ENCODE data around the gene SORBS2. TPM values are rescaled to one million over a fixed set of nuclear protein-coding genes. Genes with fewer than 3 reads are reported as not detected.

The SORBS2 gene
- total and polyA plus RNA-seq, 4 donors = 11.2 to 70.4 (median 26.4) TPM

GRCh38 chr4:185743722-185744487, 68.1 kb downstream of the SORBS2 start:
- no peak overlapping the region for H3K4me3 ChIP-seq
- no peak for DNase-seq
- H3K27ac ChIP-seq (ENCODE audit: low read depth in 1 of 2, low read length in 1 of 2) = peak overlapping the region in 1 of 2 donors; percentile 3
- no peak for TF ChIP-seq CTCF (IDR thresholded peaks at IDR 0.05; ENCODE audit: control extremely low read depth, extremely low read depth)
- H3K9ac ChIP-seq (ENCODE audit: insufficient read depth in 1 of 2, low read length in 2 of 2) = no peak overlapping the region
- no peaks in the 10 kb centered on the region for H3K9me3 ChIP-seq (ENCODE audit: control insufficient read depth in 4 of 4, insufficient read depth in 3 of 4, low read length in 3 of 4)
- no peaks in the 10 kb centered on the region for H3K36me3 ChIP-seq (ENCODE audit: control insufficient read depth in 4 of 4, insufficient read depth in 4 of 4, low read length in 4 of 4)
- WGBS, 2 donors = 80 to 85% methylated on average over 2 of the region's 2 CpGs
- no peak for ATAC-seq (ENCODE audit: insufficient read depth, low FRiP score)
- H3K4me1 ChIP-seq (ENCODE audit: control insufficient read depth in 5 of 5, insufficient read depth in 5 of 5, low read length in 5 of 5) = peaks cover 2 to 12% (median 5%) of the 10 kb centered on the region in 5 donors
- H3K27me3 ChIP-seq (ENCODE audit: control insufficient read depth in 3 of 3, insufficient read depth in 3 of 3, low read length in 2 of 3) = peaks cover 0 to 6% (median 0%) of the 10 kb centered on the region in 3 donors

- H3K36me3 ChIP-seq (ENCODE audit: control insufficient read depth in 4 of 4, insufficient read depth in 4 of 4, low read length in 4 of 4) = no peaks in the 10 kb centered on the region
- H3K27me3 ChIP-seq (ENCODE audit: control insufficient read depth in 3 of 3, insufficient read depth in 3 of 3, low read length in 2 of 3) = peaks cover 0 to 6% (median 0%) of the 10 kb centered on the region in 3 donors
- H3K9ac ChIP-seq (ENCODE audit: insufficient read depth in 1 of 2, low read length in 2 of 2) = no peak overlapping the region
- H3K4me3 ChIP-seq = no peak overlapping the region
- H3K27ac ChIP-seq (ENCODE audit: low read depth in 1 of 2, low read length in 1 of 2) = peak overlapping the region in 1 of 2 donors; percentile 72
- ATAC-seq (ENCODE audit: insufficient read depth, low FRiP score) = no peak
- H3K4me1 ChIP-seq (ENCODE audit: control insufficient read depth in 5 of 5, insufficient read depth in 5 of 5, low read length in 5 of 5) = peaks cover 2 to 21% (median 11%) of the 10 kb centered on the region in 5 donors
- DNase-seq = no peak
- no peaks in the 10 kb centered on the region for H3K9me3 ChIP-seq (ENCODE audit: control insufficient read depth in 4 of 4, insufficient read depth in 3 of 4, low read length in 3 of 4)
- WGBS, 2 donors = 36 to 56% methylated on average over 8 of the region's 8 CpGs
- no peak for TF ChIP-seq CTCF (IDR thresholded peaks at IDR 0.05; ENCODE audit: control extremely low read depth, extremely low read depth)
Measured at GRCh38 chr4:185742766-185743165, 69.2 kb downstream of the SORBS2 start.

GRCh38 chr4:185741795-185742194, 70.2 kb downstream of the SORBS2 start:
- ATAC-seq (ENCODE audit: insufficient read depth, low FRiP score) (no peak), DNase-seq (no peak)
- Histone ChIP-seq H3K36me3 (ENCODE audit: control insufficient read depth in 4 of 4, insufficient read depth in 4 of 4, low read length in 4 of 4) (no peaks in the 10 kb centered on the region), H3K9me3 (ENCODE audit: control insufficient read depth in 4 of 4, insufficient read depth in 3 of 4, low read length in 3 of 4) (no peaks in the 10 kb centered on the region), H3K9ac (ENCODE audit: insufficient read depth in 1 of 2, low read length in 2 of 2) (no peak overlapping the region), H3K27ac (ENCODE audit: low read depth in 1 of 2, low read length in 1 of 2) (peak overlapping the region in 1 of 2 donors; percentile 72), H3K4me1 (ENCODE audit: control insufficient read depth in 5 of 5, insufficient read depth in 5 of 5, low read length in 5 of 5) (peaks cover 2 to 28% (median 13%) of the 10 kb centered on the region in 5 donors), H3K27me3 (ENCODE audit: control insufficient read depth in 3 of 3, insufficient read depth in 3 of 3, low read length in 2 of 3) (peaks cover 0 to 6% (median 0%) of the 10 kb centered on the region in 3 donors), H3K4me3 (no peak overlapping the region)
- WGBS, 2 donors = 90 to 93% methylated on average over 6 of the region's 6 CpGs
- no peak for TF ChIP-seq CTCF (IDR thresholded peaks at IDR 0.05; ENCODE audit: control extremely low read depth, extremely low read depth)
